Endothelial cell of umbilical vein (primary cell): Measurements from ENCODE around the gene USP37. TPM values are rescaled to one million over a fixed set of nuclear protein-coding genes. Genes with fewer than 3 reads are reported as not detected.
A peak's percentile ranks its signal among the peaks of the same experiment; 100 is the strongest.

Experiments
- BruUV-seq: library from RNA; stranded (reverse); fragments of 400-500 nt; replicated peaks from 2 replicates; lab custom pipeline; 2021; lab: Mats Ljungman, UMichigan
- CTCF ChIA-PET: fragments of 300-600, 350-600 bp; sonication (Branson Sonifier 250); formaldehyde crosslinking; loops from one replicate; lab custom pipeline; 2021; ENCODE audit warnings: antibody characterized with exemption, inconsistent platforms; lab: Charles Lee
- POLR2A ChIA-PET: fragments of 300-600, 350-600 bp; sonication (Branson Sonifier 250); formaldehyde crosslinking; loops from one replicate; lab custom pipeline; 2021; ENCODE audit warnings: antibody characterized with exemption, inconsistent platforms; lab: Charles Lee
- DNase-seq: peaks from one replicate; pipeline ENCODE4 v3.0.0-alpha.2; 2011; ENCODE audit warnings: low read depth, low spot score
- FAIRE-seq: peaks from 2 replicates; lab custom pipeline; 2011; peaks lifted over from hg19 to GRCh38; lab: Jason Lieb, UNC
- H2AFZ ChIP-seq: 2 replicates; pipeline ENCODE4 v1.6.0; 2012; ENCODE audit warnings: low read depth, low read length, control low read depth, inconsistent platforms
- H3K27ac ChIP-seq: 2 replicates; pipeline ENCODE4 v1.5.1; 2011; ENCODE audit warnings: low read depth, mild to moderate bottlenecking, control low read depth, low read length, moderate library complexity; ENCODE audit not compliant: insufficient read depth
- H3K27me3 ChIP-seq, 2 experiments: 2 replicates each; pipeline versions ENCODE4 v1.6.0 to v1.6.1; 2011; ENCODE audit warnings: low read length in 2 of 2, mixed read lengths in 1 of 2; ENCODE audit not compliant: control insufficient read depth in 2 of 2, insufficient read depth in 2 of 2
- H3K36me3 ChIP-seq, 2 experiments: 2 replicates in 1 of 2; 3 replicates in 1 of 2; pipeline ENCODE4 v1.5.1; 2011; ENCODE audit warnings: low read length in 2 of 2, mild to moderate bottlenecking in 1 of 2, moderate library complexity in 1 of 2; ENCODE audit not compliant: control insufficient read depth in 2 of 2, insufficient read depth in 2 of 2; ENCODE audit errors: extremely low read depth in 1 of 2
- H3K4me1 ChIP-seq: 3 replicates; pipeline ENCODE4 v1.5.1; 2011; ENCODE audit warnings: mild to moderate bottlenecking, low read length; ENCODE audit not compliant: control insufficient read depth, insufficient read depth; ENCODE audit errors: extremely low read depth
- H3K4me2 ChIP-seq: 2 replicates; pipeline ENCODE4 v1.6.1; 2011; ENCODE audit warnings: low read length, control low read depth, mixed read lengths; ENCODE audit not compliant: insufficient read depth
- H3K4me3 ChIP-seq, 3 experiments: fragments of 200-600 bp in 1 of 3; sonication (generic), shearing (Covaris generic) in 1 of 3; replicated peaks in 1 of 3; 2 replicates each; pipeline ENCODE4 v1.5.1; 2011 to 2016; ENCODE audit warnings: control low read depth in 3 of 3, low read length in 3 of 3, mild to moderate bottlenecking in 2 of 3, inconsistent platforms in 1 of 3, low read depth in 1 of 3, moderate library complexity in 1 of 3; ENCODE audit not compliant: insufficient read depth in 1 of 3
- H3K79me2 ChIP-seq: 2 replicates; pipeline ENCODE4 v1.6.0; 2012; ENCODE audit warnings: low read length, inconsistent platforms; ENCODE audit not compliant: control insufficient read depth, insufficient read depth
- H3K9ac ChIP-seq: replicated peaks from 2 replicates; pipeline ENCODE3; 2011; ENCODE audit warnings: low read length, control low read depth; ENCODE audit not compliant: insufficient read depth; ENCODE audit errors: extremely low read depth
- H3K9me1 ChIP-seq: replicated peaks from 3 replicates; pipeline ENCODE4 v1.6.0; 2011; ENCODE audit warnings: mild to moderate bottlenecking, low read length; ENCODE audit not compliant: control insufficient read depth, insufficient read depth; ENCODE audit errors: extremely low read depth
- H3K9me3 ChIP-seq: replicated peaks from 2 replicates; pipeline ENCODE4 v1.5.1; 2012; ENCODE audit warnings: low read length, inconsistent platforms; ENCODE audit not compliant: control insufficient read depth, insufficient read depth
- H4K20me1 ChIP-seq: replicated peaks from 2 replicates; pipeline ENCODE3; 2011; ENCODE audit warnings: mild to moderate bottlenecking, low read length; ENCODE audit not compliant: control insufficient read depth, insufficient read depth; ENCODE audit errors: extremely low read depth
- CTCF ChIP-seq, 2 donors: IDR thresholded peaks; 1 replicate in 1 of 2; 2 replicates in 1 of 2; pipeline ENCODE4 v1.5.1; 2011; ENCODE audit warnings: low read length in 2 of 2, mild to moderate bottlenecking in 2 of 2, moderate library complexity in 2 of 2, control low read depth in 1 of 2, inconsistent platforms in 1 of 2, low read depth in 1 of 2; ENCODE audit not compliant: insufficient read depth in 1 of 2; ENCODE audit errors: extremely low read depth in 1 of 2
- EZH2 ChIP-seq: IDR thresholded peaks from 2 replicates; pipeline ENCODE4 v1.6.1; 2012; ENCODE audit warnings: borderline replicate concordance, low read depth, mild to moderate bottlenecking, moderate library complexity, low read length, inconsistent platforms; ENCODE audit not compliant: severe bottlenecking
- FOS ChIP-seq: IDR thresholded peaks from 2 replicates; pipeline ENCODE4 v1.6.1; 2011; ENCODE audit warnings: mild to moderate bottlenecking, low read length, moderate library complexity, borderline replicate concordance; ENCODE audit not compliant: insufficient read depth
- GATA2 ChIP-seq: IDR thresholded peaks from 2 replicates; pipeline ENCODE4 v1.7.0; 2011; ENCODE audit warnings: low read depth, mild to moderate bottlenecking, moderate library complexity, mixed read lengths, low read length; ENCODE audit not compliant: insufficient read length, insufficient read depth
- JUN ChIP-seq: IDR thresholded peaks from 2 replicates; pipeline ENCODE4 v1.6.1; 2011; ENCODE audit warnings: borderline replicate concordance, low read depth; ENCODE audit not compliant: insufficient read length, insufficient read depth
- MYC ChIP-seq: IDR thresholded peaks from one replicate; pipeline ENCODE4 v1.6.1; 2011; ENCODE audit warnings: mild to moderate bottlenecking, low read depth, low read length
- POLR2A ChIP-seq: IDR thresholded peaks from 2 replicates; pipeline ENCODE4 v1.6.1; 2012; ENCODE audit warnings: low read depth, mild to moderate bottlenecking, control low read depth, low read length
- POLR2AphosphoS5 ChIP-seq: IDR thresholded peaks from 2 replicates; pipeline ENCODE4 v1.6.1; 2012; ENCODE audit warnings: low read depth, mild to moderate bottlenecking, control low read depth, low read length, moderate library complexity; ENCODE audit not compliant: insufficient read depth
- dilution Hi-C: fragments of 300-500 bp; cut with MboI; formaldehyde crosslinking; loops from one replicate; pipeline ENCODE4 v1.15.0; 2019; ENCODE audit warnings: low sequenced_read_pairs; ENCODE audit not compliant: extremely low pct_ligation_motif_present
- intact Hi-C: fragments of 100-400 bp; cut with micrococcal nuclease; formaldehyde crosslinking; loops from one replicate; pipeline ENCODE4 v1.10.0; 2022
- polyA plus RNA-seq, 4 experiments: library from polyadenylated mRNA; depleted of rRNA in 3 of 4; stranded (reverse) in 3 of 4; unstranded in 1 of 4; fragments of >200 nt; gene quantifications; 2 replicates each; pipeline versions ENCODE4 v1.2.1 to v1.2.3, GENCODE V29; 2011 to 2012; ENCODE audit warnings: missing spikeins in 1 of 4
- total RNA-seq: library from RNA; stranded (reverse); gene quantifications from 2 replicates; pipeline ENCODE4 v1.2.3, GENCODE V29; 2021
- TF ChIP-seq, protein P1 (sequence below): IDR thresholded peaks from 2 replicates; pipeline ENCODE4 v1.6.1; 2011; ENCODE audit not compliant: insufficient read depth, insufficient read length

Gene USP37
- total and polyA plus RNA-seq, 2 donors (not counting 3 experiments of a cell fraction or from before 2014, with no cell fraction given), result 1.9 to 14.4 TPM

DNA sequence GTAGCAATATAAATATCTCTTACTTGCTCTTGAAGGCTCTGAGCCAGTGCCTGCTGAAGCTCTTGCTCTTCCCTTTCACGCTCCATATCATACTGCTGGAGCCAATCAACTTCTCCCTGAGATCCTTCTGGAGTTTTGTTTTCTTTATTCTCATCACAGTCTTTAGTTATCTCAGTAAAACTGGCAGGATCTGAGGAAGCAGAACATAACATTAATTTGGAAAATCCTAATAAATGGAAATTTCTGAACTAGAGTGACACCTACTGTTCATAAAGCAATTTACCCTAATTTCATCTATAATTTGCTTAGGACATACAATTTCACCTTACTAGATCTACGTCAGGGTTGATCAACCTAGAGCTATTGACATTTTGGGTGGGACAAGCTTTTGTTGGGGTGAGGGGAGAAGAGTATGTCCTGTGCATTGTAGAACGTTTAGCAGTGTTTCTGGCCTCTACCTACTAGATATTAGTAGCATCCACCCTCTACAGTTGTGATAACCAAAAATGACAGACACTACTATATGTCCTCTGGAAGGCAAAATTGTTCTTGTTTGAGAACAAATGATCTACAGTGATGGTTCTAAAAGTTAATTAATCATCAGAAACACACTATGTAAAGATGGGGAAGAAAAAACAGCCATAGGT lies 102.0 kb downstream of the USP37 start:
- dilution Hi-C loops, result no loop called here
- intact Hi-C loops, result loop anchor here (1.0 to 5.0 kb wide), 4 partner anchors 60 to 279 kb away; no protein-coding TSS in a partner anchor
- Histone ChIP-seq H3K4me1 (no peaks in the 10 kb centered on the region), H3K27ac (no peak overlapping the region), H3K36me3 (peaks cover 0 to 2% of the 10 kb centered on the region in 2 experiments), H3K27me3 (no peaks in the 10 kb centered on the region), H2AFZ (no peak overlapping the region), H3K9ac (no peak overlapping the region), H4K20me1 (no peaks in the 10 kb centered on the region), H3K9me3 (no peaks in the 10 kb centered on the region), H3K4me2 (no peak overlapping the region), H3K4me3 (no peak overlapping the region), H3K9me1 (no peaks in the 10 kb centered on the region), H3K79me2 (no peaks in the 10 kb centered on the region)
- DNase-seq (peak; percentile 52), FAIRE-seq (peak; percentile 48)
- POLR2A ChIA-PET, result no interaction called here
- CTCF ChIA-PET, result interaction anchor here (0.5 to 2.8 kb wide), 25 partner anchors 8 to 285 kb away, joined by 3 to 26 read pairs (median 3); partner anchors contain the start of genes CATIP and CTDSP1
- peak in 1 of 2 donors; percentile 23 for TF ChIP-seq CTCF (IDR thresholded peaks at IDR 0.05; ENCODE audit: extremely low read depth in 1 of 2, insufficient read depth in 1 of 2, low read depth in 1 of 2, low read length in 2 of 2)
- TF ChIP-seq, protein P1, sequence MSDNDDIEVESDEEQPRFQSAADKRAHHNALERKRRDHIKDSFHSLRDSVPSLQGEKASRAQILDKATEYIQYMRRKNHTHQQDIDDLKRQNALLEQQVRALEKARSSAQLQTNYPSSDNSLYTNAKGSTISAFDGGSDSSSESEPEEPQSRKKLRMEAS, result no peak
- BruUV-seq, result no TSS peak

DNA sequence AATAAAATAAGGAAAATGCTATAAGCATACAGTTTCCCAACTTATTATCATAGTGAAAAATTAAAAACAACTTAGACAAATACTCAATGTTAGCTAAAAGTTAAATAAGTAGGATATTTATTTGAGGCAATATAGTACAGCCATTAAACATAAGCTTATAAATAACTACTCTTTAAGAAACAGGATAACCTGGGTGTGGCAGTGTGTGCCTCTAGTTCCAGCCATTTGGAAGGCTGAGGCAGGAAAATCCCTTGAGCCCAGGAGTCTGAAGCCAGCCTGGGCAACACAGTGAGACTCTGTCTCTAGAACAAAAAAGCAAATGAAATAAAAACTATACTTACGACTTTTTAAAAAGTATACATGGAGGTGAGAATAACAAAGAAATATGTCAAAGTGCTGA lies 109.6 kb downstream of the USP37 start:
- H2AFZ ChIP-seq, result no peak overlapping the region
- no peaks in the 10 kb centered on the region for H3K4me1 ChIP-seq
- BruUV-seq, result no TSS peak
- DNase-seq (no peak), FAIRE-seq (no peak)
- no peaks in the 10 kb centered on the region for H3K79me2 ChIP-seq
- no peaks in the 10 kb centered on the region for H4K20me1 ChIP-seq
- H3K27ac ChIP-seq, result no peak overlapping the region
- no peaks in the 10 kb centered on the region for H3K27me3 ChIP-seq
- intact Hi-C loops, result no loop called here
- H3K36me3 ChIP-seq, result peaks cover 2 to 8% of the 10 kb centered on the region in 2 experiments
- dilution Hi-C loops, result no loop called here
- ChIA-PET POLR2A (no interaction called here), CTCF (interaction anchor here (0.7 to 1.2 kb wide), 2 partner anchors 17 to 27 kb away, joined by 3 to 4 read pairs; no protein-coding TSS in a partner anchor)
- TF ChIP-seq, protein P1, result no peak
- TF ChIP-seq MYC, result no peak
- no peak for TF ChIP-seq CTCF (IDR thresholded peaks at IDR 0.05; ENCODE audit: extremely low read depth in 1 of 2, insufficient read depth in 1 of 2, low read depth in 1 of 2, low read length in 2 of 2)
- no peak for TF ChIP-seq POLR2A
- no peak for TF ChIP-seq FOS
- TF ChIP-seq GATA2, result no peak
- TF ChIP-seq JUN, result no peak
- TF ChIP-seq POLR2AphosphoS5, result no peak
- no peak for TF ChIP-seq EZH2
- H3K9me1 ChIP-seq, result no peaks in the 10 kb centered on the region
- no peak overlapping the region for H3K4me3 ChIP-seq
- no peak overlapping the region for H3K9ac ChIP-seq
- no peak overlapping the region for H3K4me2 ChIP-seq
- no peaks in the 10 kb centered on the region for H3K9me3 ChIP-seq
